Erythroblast (primary cell): Measurements from ENCODE around the gene PCIF1.
"Not testable (repeated sequence)": the region's sequence is repeated elsewhere in the genome, so short reads cannot be mapped to it uniquely, and the experiment has no call there.

Source experiments
- DNase-seq, 2 experiments: peaks; one replicate each; lab custom pipeline; 2025; lab: John Stamatoyannopoulos, UW
- GATA1 ChIP-seq: IDR thresholded peaks from 2 replicates; pipeline ENCODE4 v1.6.1; 2011; ENCODE audit warnings: low read depth, mild to moderate bottlenecking, control low read depth, low read length, moderate library complexity
- POLR2A ChIP-seq: IDR thresholded peaks from 2 replicates; pipeline ENCODE4 v1.6.1; 2011; ENCODE audit warnings: mild to moderate bottlenecking, low read length

Gene PCIF1

GRCh38 chr20:45950330-45950646, 15.8 kb downstream of the PCIF1 start:
- TF ChIP-seq GATA1 (no peak), POLR2A (no peak)
- no peak for DNase-seq

- DNase-seq, result no peak
- no peak for TF ChIP-seq GATA1
- TF ChIP-seq POLR2A, result no peak
Observed at GRCh38 chr20:45951925-45952834, 17.7 kb downstream of the PCIF1 start.

GRCh38 chr20:45952861-45953260, 18.4 kb downstream of the PCIF1 start:
- no peak for DNase-seq
- TF ChIP-seq GATA1, result no peak
- no peak for TF ChIP-seq POLR2A

GRCh38 chr20:45953672-45954071, 19.2 kb downstream of the PCIF1 start:
- no peak for TF ChIP-seq GATA1
- TF ChIP-seq POLR2A, result no peak
- DNase-seq, result no peak

GRCh38 chr20:45956326-45956725, 21.8 kb downstream of the PCIF1 start:
- not testable (repeated sequence) for DNase-seq

GRCh38 chr20:45957021-45957941, 22.8 kb downstream of the PCIF1 start:
- no peak for TF ChIP-seq GATA1
- no peak for TF ChIP-seq POLR2A
- no peak for DNase-seq

- DNase-seq, result no peak
- TF ChIP-seq GATA1 (no peak), POLR2A (no peak)
Observed at GRCh38 chr20:45958593-45958992, 24.1 kb downstream of the PCIF1 start.

GRCh38 chr20:45959126-45959525, 24.6 kb downstream of the PCIF1 start:
- TF ChIP-seq GATA1, result no peak
- no peak for DNase-seq

- no peak for TF ChIP-seq GATA1
- no peak for TF ChIP-seq POLR2A
- DNase-seq, result no peak
Observed at GRCh38 chr20:45959956-45960630, 25.6 kb downstream of the PCIF1 start.

- no peak for TF ChIP-seq POLR2A
- no peak for TF ChIP-seq GATA1
- DNase-seq, result no peak
Observed at GRCh38 chr20:45962031-45962755, 27.7 kb downstream of the PCIF1 start.

- TF ChIP-seq GATA1 (no peak), POLR2A (no peak)
- peak; percentile 63 to 79 for DNase-seq
Observed at GRCh38 chr20:45963059-45964005, 28.8 kb downstream of the PCIF1 start.

- TF ChIP-seq GATA1 (no peak), POLR2A (no peak)
- no peak for DNase-seq
Observed at GRCh38 chr20:45964006-45964400, 29.5 kb downstream of the PCIF1 start.
